Tibial nerve (tissue), 4 donors: ENCODE measurements around the gene CXXC5. TPM values are rescaled to one million over a fixed set of nuclear protein-coding genes. Genes with fewer than 3 reads are reported as not detected.
"Not testable (repeated sequence)": the region's sequence is repeated elsewhere in the genome, so short reads cannot be mapped to it uniquely, and the experiment has no call there.

Source experiments
- DNase-seq, 2 donors: peaks; one replicate each; pipeline ENCODE4 v3.0.0-alpha.2; 2019; ENCODE audit warnings: low spot score in 2 of 2
- H3K27ac ChIP-seq, 4 donors: fragments of 200-600 bp; sonication (generic) in 3 of 4; one replicate each; pipeline ENCODE4 v1.5.1; 2017 to 2019; ENCODE audit warnings: mild to moderate bottlenecking in 1 of 4
- H3K27me3 ChIP-seq, 2 donors: fragments of 200-600 bp; sonication (generic) in 1 of 2; one replicate each; pipeline versions ENCODE4 v1.5.1 to v1.6.0; 2017 to 2019
- H3K36me3 ChIP-seq, 3 donors: fragments of 200-600 bp; sonication (generic); one replicate each; pipeline ENCODE4 v1.5.1; 2018 to 2019
- H3K4me1 ChIP-seq, 4 donors: fragments of 200-600 bp; sonication (generic) in 3 of 4; one replicate each; pipeline ENCODE4 v1.5.1; 2017 to 2019
- H3K4me3 ChIP-seq, 4 donors: fragments of 200-600 bp; sonication (generic) in 3 of 4; one replicate each; pipeline ENCODE4 v1.5.1; 2017 to 2019; ENCODE audit warnings: mild to moderate bottlenecking in 1 of 4, moderate library complexity in 1 of 4
- H3K9me3 ChIP-seq, 4 donors: fragments of 200-600 bp; sonication (generic) in 3 of 4; one replicate each; pipeline ENCODE4 v1.5.1; 2017 to 2019
- CTCF ChIP-seq, 5 experiments: fragments of 200-600 bp in 3 of 5; fragments of 450-650 bp in 2 of 5; sonication (generic) in 3 of 5; IDR thresholded peaks; one replicate each; pipeline ENCODE4 v1.5.1; 2016 to 2019; ENCODE audit warnings: antibody characterized with exemption in 5 of 5, mild to moderate bottlenecking in 3 of 5, moderate library complexity in 2 of 5
- EP300 ChIP-seq, 2 donors: sonication (generic); formaldehyde crosslinking; IDR thresholded peaks; one replicate each; pipeline ENCODE4 v1.6.1; 2017; ENCODE audit warnings: antibody characterized with exemption in 2 of 2, mild to moderate bottlenecking in 1 of 2
- POLR2A ChIP-seq, 2 donors: fragments of 450-650 bp; IDR thresholded peaks; one replicate each; pipeline ENCODE4 v1.6.1; 2017; ENCODE audit warnings: antibody characterized with exemption in 2 of 2, mild to moderate bottlenecking in 2 of 2, moderate library complexity in 2 of 2
- WGBS, 2 donors: methylation state at CpG; one replicate each; pipeline ENCODE4 v1.1.5; 2018; 5-methylcytosine and 5-hydroxymethylcytosine counted together
- total RNA-seq, 4 donors: library from RNA; depleted of rRNA; stranded (reverse); fragments of >200 nt; gene quantifications; one replicate each; pipeline ENCODE4 v1.1.0, GENCODE V29; 2016

CXXC5 gene
- total RNA-seq, result 10 to 100 TPM; 45.0 to 80.4 (median 67.0) TPM

GRCh38 chr5:139648205-139649081, at the start of gene CXXC5:
Gene CXXC5, plus strand, starts transcription at chr5:139648349. Its CDS starts 32,175 bp downstream, at chr5:139680524.
- peak in 1 of 2 donors; percentile 64 for DNase-seq
- H3K9me3 ChIP-seq, result no peaks in the 10 kb centered on the region
- no peaks in the 10 kb centered on the region for H3K36me3 ChIP-seq
- 0 to 1% methylated on average over 9 to 56 of the region's 106 CpGs for WGBS, 2 donors
- H3K4me1 ChIP-seq, result peaks cover under 1 to 60% (median 43%) of the 10 kb centered on the region in 4 donors
- H3K27ac ChIP-seq, result peak within 1 kb of the TSS; percentile 87 to 98 (median 90)
- H3K27me3 ChIP-seq, result no peaks in the 10 kb centered on the region
- H3K4me3 ChIP-seq, result peak within 1 kb of the TSS; percentile 66 to 92 (median 88)
- TF ChIP-seq EP300 (IDR thresholded peaks at IDR 0.05) (peak in 1 of 2 donors; percentile 88), CTCF (IDR thresholded peaks at IDR 0.05) (peak in 2 of 5 experiments; percentile 25 to 40), POLR2A (IDR thresholded peaks at IDR 0.05) (peak; percentile 48 to 61)

GRCh38 chr5:139598601-139598965, 49.6 kb upstream of the CXXC5 start:
- H3K4me1 ChIP-seq, H3K27ac ChIP-seq, H3K27me3 ChIP-seq, H3K9me3 ChIP-seq, H3K4me3 ChIP-seq, DNase-seq: not testable (repeated sequence)
- 94 to 99% methylated on average over 5 of the region's 5 CpGs for WGBS, 2 donors
- peaks cover 0 to 35% (median 3%) of the 10 kb centered on the region in 3 donors for H3K36me3 ChIP-seq

- Histone ChIP-seq H3K9me3 (peaks cover 0 to 4% (median 0%) of the 10 kb centered on the region in 4 donors), H3K4me1 (no peaks in the 10 kb centered on the region), H3K36me3 (peaks cover 0 to 46% (median 3%) of the 10 kb centered on the region in 3 donors), H3K4me3 (no peak overlapping the region), H3K27ac (no peak overlapping the region), H3K27me3 (no peaks in the 10 kb centered on the region)
- WGBS, 2 donors, result 86 to 87% methylated on average over 7 of the region's 7 CpGs
- no peak for DNase-seq
- TF ChIP-seq CTCF (IDR thresholded peaks at IDR 0.05), result no peak
- no peak for TF ChIP-seq EP300 (IDR thresholded peaks at IDR 0.05)
- no peak for TF ChIP-seq POLR2A (IDR thresholded peaks at IDR 0.05)
Measured at GRCh38 chr5:139600336-139600949, 47.7 kb upstream of the CXXC5 start.

- Histone ChIP-seq H3K4me1 (peaks cover 0 to 8% (median 0%) of the 10 kb centered on the region in 4 donors), H3K27ac (no peak overlapping the region), H3K27me3 (no peaks in the 10 kb centered on the region), H3K36me3 (peaks cover 0 to 55% (median 3%) of the 10 kb centered on the region in 3 donors), H3K9me3 (peaks cover 0 to 4% (median 0%) of the 10 kb centered on the region in 4 donors), H3K4me3 (no peak overlapping the region)
- no peak for TF ChIP-seq POLR2A (IDR thresholded peaks at IDR 0.05)
- TF ChIP-seq CTCF (IDR thresholded peaks at IDR 0.05), result no peak
- no peak for TF ChIP-seq EP300 (IDR thresholded peaks at IDR 0.05)
- DNase-seq, result no peak
- 88 to 92% methylated on average over 12 of the region's 12 CpGs for WGBS, 2 donors
Measured at GRCh38 chr5:139601429-139601828, 46.7 kb upstream of the CXXC5 start.

- WGBS, 2 donors, result 88 to 89% methylated on average over 9 of the region's 9 CpGs
- peaks cover 0 to 59% (median 3%) of the 10 kb centered on the region in 3 donors for H3K36me3 ChIP-seq
Measured at GRCh38 chr5:139601948-139602347, 46.2 kb upstream of the CXXC5 start.

GRCh38 chr5:139605887-139606286, 42.3 kb upstream of the CXXC5 start:
- peaks cover 0 to 51% (median 3%) of the 10 kb centered on the region in 3 donors for H3K36me3 ChIP-seq
- H3K27ac ChIP-seq, result no peak overlapping the region
- no peaks in the 10 kb centered on the region for H3K9me3 ChIP-seq
- no peaks in the 10 kb centered on the region for H3K27me3 ChIP-seq
- no peak for TF ChIP-seq EP300 (IDR thresholded peaks at IDR 0.05)
- no peak for TF ChIP-seq CTCF (IDR thresholded peaks at IDR 0.05)
- TF ChIP-seq POLR2A (IDR thresholded peaks at IDR 0.05), result no peak
- DNase-seq, result no peak
- 97 to 98% methylated on average over 8 of the region's 8 CpGs for WGBS, 2 donors
- peaks cover 0 to 34% (median 0%) of the 10 kb centered on the region in 4 donors for H3K4me1 ChIP-seq
- no peak overlapping the region for H3K4me3 ChIP-seq

More at GRCh38 chr5:139601948-139602347, 46.2 kb upstream of the CXXC5 start:
- H3K4me3 ChIP-seq, DNase-seq, H3K9me3 ChIP-seq, H3K27ac ChIP-seq, H3K27me3 ChIP-seq: not testable (repeated sequence)
- peaks cover 0 to 13% (median 0%) of the 10 kb centered on the region in 4 donors for H3K4me1 ChIP-seq
